ENCODE results near the gene PHRF1. TPM values are rescaled to one million over a fixed set of nuclear protein-coding genes. Genes with fewer than 3 reads are reported as not detected.

The PHRF1 gene
- total and polyA plus RNA-seq, 2 of the 4 experiments (the other 2 are of a cell fraction) = 10.9 to 17.5 TPM

GRCh38 chr11:563812-564578, 12.3 kb upstream of the PHRF1 start (continued):
- TF ChIP-seq ELK1 (IDR thresholded peaks at IDR 0.05; ENCODE audit: borderline replicate concordance, low read depth, low read length) (no peak), MAFK (IDR thresholded peaks at IDR 0.05; ENCODE audit: low read depth, low read length) (no peak), POLR2A (IDR thresholded peaks at IDR 0.05; ENCODE audit: low read depth, low read length) (no peak), BHLHE40 (IDR thresholded peaks at IDR 0.05; ENCODE audit: low read depth, low read length) (no peak), FOS (IDR thresholded peaks at IDR 0.05; ENCODE audit: low read depth, low read length) (no peak), RAD21 (IDR thresholded peaks at IDR 0.05; ENCODE audit: low read length) (no peak), NFE2L2 (IDR thresholded peaks at IDR 0.05; ENCODE audit: low read depth, low read length) (no peak)

Measured in IMR-90 (cell line).